HG03064 (cell line): ENCODE results near the gene TAS1R1.

Experiments used
- ATAC-seq: cut with Tn5 transposase; IDR thresholded peaks from one replicate; pipeline ENCODE4 v1.9.1; 2021; ENCODE audit warnings: low read depth; ENCODE audit not compliant: unreplicated experiment

Gene TAS1R1

DNA sequence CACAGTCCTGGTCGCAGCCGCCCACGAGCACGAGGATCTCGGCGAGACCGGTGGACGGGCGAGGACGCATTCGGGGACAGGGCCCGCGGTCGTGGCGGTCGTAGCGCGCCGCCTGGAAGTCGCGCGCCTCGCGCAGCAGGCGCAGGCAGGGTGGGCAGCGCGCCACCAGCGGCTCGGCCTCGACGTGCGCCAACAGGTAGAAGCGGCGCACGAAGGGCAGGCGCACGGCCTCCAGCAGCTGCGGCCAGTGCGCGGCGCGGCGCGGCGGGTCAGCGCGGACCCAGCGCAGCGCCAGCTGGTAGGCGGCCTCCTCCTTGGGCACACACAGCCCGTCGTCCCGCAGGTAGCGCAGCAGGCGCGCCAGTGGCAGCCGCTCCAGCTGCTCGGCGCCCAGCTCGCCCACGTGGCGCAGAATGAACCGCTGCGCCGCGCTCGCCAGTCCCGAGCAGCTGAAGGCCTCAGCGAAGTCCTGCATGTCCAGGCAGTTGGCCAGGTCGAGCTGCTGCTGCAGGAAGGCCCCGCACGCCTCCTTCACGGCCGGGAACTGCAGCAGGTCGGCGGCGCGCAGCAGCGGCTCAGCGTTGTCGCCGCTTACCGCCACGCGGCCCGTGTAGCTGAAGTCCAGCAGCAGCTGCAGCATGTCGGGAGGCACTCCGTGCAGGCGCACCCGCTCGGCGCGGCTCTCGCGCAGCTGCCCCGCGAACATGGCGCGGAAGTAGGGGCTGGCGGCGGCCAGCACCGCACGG is 47.0 kb downstream of the TAS1R1 start:
- peak; percentile 31 for ATAC-seq

DNA sequence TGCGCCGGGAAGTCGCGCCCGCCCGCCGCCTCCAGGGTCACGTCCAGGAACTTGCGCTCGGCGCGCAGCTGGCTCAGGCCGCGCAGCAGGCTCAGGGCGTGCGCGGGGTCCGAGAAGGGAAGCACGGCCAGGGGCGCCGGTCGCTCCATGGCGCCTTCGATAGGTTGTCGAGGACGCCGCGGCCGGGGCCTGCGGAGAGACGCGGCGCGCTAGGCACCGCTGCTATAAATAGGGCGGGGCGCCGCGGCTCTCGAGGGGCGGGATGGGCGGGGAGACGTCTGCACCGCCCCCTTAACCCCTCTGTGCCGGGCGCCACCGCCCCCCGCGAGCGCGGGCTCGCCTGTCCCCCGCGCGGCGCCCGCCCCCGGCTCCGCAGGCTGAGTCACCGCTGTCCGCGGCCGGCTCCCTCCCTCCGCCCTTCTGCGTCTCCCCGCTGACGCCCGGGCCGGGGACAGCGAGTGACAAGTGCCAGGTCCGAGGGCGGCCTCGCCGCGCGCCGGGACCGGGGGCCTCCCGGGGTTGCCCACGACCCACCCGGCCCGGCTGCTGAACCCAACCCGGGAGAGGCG is 47.6 kb downstream of the TAS1R1 start, which contains the start of gene KLHL21:
Gene KLHL21, minus strand, starts transcription at position 201 of the 569 bp plus-strand sequence. Its CDS starts 52 bp downstream, at position 149.
- ATAC-seq: peak; percentile 53

DNA sequence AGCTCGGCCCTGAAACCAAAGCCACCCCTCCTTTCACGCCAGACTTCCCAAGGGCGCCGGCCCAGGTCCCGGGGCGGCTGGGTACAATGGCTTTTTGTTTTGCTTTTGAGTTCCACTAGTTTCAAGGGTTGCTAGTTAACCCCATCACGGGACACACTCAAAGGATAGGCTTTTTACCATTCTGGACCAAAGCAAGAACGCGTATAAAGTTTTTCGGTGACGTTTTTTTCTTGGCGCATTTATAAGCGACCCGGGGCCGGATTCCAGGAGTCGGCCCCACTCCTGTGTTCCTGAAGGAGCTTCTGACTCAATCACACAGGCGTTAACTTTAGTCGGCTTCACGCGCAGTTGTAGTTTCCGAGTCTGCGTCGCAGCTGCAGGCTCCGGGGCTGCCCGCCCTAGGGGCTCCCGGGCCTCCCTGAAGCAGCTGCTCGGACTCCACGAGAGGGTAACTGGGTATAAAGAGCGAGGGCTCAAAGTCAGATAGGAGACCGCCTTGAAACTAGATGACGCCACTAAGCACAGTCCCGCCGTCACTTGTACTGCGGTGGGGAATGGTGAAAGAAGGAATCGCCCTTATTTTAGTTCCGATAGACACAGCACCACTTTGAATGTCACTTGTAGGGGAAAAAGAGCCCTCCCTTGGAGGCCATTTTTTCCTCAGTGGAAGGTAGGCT is 48.3 kb downstream of the TAS1R1 start:
- peak; percentile 9 for ATAC-seq

DNA sequence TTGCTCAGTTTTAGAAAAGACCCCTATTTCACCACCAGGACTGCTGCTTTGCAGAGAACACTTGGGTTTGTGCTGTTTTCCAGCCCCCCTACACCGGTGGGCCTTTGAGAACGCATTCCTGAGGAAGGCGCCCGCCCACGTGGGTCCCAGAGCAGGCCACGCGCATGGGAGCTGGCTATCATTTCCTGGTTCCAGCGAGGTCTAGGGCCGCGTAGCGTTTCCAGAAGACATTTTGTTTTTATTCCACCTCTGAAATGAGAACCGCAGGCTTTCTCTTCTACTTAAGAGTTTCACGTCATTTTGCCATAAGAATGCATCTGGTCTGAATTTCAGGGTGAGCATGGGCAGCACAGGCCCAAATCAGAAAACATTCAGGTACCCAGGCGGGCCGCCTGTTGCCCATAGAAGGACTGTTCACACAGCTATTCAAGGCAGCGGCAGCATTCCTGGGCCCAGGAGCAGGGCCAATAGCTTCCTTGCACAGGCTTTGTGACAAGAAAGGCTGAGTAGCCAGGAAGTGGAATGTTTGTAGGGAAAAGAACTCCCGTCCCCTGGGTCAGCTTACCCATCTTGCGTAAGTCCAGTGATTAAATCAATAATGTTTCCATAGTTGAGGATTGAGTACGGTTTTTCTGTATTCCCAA is 48.9 kb downstream of the TAS1R1 start:
- no peak for ATAC-seq

DNA sequence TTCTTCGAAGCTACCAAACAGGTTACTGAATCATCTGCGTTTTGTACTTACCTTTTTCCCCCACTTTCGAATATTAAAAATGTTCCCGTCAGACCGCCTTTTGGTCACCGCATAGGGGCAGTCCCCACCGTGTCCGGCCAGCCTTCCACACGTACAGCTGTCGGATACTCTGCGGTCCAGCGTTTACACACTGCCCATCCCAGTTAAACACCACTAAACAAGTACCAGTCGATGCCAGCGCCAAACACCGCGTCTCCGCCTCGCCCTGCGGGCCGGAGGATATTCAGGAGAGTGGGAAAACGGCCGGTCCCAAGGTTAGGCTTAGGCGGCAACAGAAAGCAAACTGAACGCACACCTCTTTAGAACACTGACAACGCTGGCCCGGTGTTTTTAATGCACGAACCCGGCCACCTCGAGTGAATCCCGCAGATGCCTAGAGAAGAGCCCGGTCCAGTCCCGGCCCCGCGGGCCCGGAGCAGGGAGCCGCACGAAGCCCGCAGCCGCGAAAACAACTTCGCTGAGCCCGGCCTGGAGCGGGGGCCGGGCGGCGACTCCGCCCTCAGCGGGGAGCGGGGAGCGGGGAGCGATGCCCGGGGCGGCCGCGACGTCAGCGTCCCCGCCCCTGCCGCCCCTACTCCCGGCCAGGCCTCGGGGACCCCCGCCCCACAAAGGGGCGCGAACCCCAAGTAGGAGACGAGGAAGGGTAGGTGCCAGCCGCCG is 57.7 kb downstream of the TAS1R1 start:
- ATAC-seq: peak; percentile 25

DNA sequence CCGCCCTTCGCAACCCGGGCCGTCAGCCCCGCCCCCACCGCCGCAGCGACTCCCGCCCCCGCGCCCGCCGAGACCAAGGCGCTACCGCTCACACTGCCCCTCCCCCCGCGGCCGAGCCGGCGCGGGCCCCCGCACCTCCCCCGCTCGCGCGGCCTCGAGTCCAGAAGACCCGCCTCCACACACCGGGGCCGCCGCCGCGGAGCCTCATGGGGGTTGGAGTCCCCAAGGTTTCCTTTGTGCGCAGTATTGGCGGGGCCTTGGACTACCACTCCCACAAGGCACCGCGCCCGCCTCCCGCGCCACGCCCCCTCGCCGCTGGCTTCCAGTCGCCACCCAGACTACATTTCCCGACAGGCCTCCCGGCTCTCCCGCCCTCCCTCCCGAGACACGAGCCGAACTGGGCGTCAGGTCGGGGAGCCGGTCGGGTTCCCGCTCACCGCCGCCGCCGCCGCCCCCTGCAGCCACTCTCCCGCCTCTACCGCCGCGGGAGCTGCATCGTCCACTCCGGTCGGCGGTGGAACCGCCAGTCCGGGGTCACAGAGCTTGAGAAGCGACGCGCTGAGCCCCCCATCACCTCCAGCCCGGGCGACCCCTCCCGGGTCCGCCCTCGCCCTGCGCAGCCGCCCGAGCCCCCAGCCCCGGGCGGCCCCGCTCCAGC is 58.4 kb downstream of the TAS1R1 start, which contains the start of gene PHF13:
Gene PHF13, plus strand, starts transcription at position 371 of the 658 bp plus-strand sequence. CDS start 336 bp downstream, outside the sequence.
- ATAC-seq: peak; percentile 83

DNA sequence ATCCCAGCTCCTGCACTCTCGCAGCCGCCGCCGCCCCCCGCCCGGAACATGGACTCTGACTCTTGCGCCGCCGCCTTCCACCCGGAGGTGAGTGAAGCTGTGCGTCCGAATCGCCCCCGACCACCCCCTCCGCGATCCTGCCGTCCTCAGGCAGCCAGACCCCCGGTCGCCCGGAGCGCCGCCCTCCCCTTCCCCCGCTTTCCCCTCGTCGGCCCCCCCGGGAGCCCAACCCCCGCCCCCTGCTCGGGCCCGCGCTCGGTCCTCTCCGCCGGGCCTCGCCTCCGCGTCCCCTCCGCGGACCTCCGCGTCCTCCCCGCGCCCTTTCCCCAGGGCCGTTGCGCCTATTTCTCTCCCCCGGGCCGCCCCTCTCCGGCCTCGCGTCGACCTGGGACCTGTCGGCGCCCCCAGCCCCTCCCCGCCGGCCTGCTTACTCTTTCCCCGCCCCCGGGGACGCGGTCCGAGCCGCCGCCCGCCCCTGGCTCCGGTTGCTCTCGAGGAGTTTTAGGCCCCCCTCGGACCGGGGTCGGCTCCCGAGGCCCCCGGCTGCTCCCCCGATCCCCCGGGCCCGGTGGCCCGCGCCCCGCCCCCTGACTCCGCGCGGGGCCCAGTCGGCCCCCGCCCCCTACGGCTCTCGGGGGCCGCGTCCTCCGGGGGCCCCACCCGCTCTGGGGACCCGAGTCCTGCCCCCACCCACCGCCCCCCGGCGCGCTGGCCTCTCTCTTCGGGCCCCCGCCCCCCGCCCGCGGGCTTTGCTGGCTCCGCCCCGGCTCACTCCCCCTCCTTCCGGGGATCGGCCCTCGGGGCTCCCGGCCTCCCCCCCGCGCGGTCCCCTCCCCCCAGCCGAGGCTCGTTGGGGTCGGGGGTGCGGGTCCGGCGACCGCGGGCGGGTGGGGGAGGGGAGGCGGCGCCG is 59.2 kb downstream of the TAS1R1 start:
- no peak for ATAC-seq

DNA sequence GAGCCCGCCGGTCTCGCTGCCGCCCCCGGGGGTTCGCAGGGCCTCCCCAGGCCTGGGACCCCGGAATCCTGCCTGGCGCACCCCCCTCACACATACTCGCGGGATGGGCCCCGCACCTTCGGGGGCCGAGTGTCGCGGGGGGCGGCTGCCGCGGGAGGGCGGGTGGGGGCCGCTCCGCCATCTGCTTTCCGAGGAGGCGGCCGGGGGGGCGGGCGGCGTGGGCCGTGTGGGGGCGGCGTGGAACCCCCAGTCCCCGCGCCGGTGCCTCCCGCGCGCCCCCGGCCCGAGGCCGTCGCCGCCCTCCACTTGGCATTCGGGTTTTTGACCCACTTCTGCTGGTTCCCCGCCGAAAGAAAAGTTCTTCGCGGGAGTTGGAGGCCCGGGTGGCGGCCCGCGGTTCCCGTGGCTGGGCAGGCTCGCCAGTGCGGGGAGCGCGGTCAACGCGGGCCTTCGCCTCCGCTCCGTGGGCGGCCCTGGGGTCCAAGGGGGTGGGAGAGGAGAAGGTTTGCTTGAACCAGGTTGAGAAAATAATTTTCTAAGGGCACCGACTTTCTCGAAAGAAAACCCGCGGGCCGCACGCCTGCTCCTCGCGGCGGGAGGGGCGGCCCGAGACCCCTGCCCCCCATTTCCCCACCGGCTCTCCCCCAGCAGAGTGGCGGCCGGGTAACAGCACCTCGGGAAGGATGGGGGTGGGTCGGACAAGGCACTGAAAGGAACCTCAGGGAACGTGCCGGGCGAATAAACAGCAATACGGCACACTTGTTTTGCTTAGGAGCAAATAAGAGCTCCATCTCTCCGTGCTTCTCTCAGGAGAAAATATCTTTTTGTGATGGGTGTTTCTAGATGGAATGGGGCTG is 60.0 kb downstream of the TAS1R1 start:
- no peak for ATAC-seq

DNA sequence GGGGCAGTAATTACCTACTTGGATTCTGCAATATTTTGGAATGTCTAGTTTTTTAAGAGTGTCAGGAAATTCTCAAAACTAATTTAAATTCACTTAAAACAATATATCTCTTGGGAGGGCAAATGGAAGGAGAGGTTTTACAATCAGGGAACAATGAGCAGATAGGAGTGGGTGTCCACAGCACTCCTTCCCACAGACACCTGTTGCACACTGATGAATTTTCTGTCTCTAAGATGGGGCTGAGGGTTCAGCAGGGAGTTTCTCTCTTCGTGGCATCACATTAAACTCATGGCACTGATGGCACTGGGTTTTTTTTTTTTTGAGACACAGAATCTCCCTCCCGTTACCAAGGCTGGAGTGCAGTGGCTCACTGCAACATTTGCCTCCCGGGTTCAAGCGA is 63.9 kb downstream of the TAS1R1 start:
- ATAC-seq: no peak

DNA sequence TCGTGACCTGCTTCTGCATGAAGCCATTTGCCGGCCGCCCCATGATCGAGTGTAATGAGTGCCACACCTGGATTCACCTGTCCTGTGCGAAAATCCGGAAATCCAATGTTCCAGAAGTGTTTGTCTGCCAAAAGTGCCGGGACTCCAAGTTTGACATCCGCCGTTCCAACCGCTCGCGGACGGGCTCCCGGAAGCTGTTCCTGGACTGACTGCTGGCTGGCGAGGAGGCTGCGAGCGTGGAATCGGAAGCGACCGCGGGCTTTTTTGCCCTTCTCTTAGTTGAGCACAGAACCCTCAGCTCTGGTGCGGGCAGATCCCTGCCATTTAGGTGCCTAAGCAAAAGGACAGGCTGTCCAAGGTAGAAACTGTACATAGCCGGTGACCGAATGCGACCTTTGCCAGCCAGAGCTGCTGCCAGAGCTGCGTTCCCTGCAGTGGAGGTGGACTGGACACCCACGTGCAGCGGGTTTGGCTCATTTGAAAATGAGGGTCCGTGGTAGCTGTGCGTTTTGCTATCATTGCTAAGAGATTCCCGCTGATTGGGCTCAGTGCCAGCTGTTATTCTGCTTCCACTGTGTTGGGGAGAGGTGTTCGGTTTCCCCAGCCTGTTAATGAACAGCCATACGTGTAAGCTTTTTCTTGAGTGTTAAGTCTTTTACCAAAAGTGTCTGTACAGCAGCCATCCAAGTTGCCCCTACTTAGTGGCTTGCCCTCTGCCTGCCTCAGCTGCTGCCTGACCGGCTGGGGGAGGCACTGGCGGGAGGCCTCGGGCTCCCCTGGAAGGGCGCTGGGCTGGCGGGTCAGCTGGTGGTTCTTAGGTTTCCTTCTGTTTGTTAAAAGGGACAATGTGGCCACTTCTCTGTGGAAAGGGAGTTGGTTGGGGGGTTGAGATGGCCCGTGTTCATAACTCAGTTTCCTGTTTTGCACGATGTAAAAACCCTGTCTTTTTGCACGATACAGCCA is 66.6 kb downstream of the TAS1R1 start:
- ATAC-seq: no peak

DNA sequence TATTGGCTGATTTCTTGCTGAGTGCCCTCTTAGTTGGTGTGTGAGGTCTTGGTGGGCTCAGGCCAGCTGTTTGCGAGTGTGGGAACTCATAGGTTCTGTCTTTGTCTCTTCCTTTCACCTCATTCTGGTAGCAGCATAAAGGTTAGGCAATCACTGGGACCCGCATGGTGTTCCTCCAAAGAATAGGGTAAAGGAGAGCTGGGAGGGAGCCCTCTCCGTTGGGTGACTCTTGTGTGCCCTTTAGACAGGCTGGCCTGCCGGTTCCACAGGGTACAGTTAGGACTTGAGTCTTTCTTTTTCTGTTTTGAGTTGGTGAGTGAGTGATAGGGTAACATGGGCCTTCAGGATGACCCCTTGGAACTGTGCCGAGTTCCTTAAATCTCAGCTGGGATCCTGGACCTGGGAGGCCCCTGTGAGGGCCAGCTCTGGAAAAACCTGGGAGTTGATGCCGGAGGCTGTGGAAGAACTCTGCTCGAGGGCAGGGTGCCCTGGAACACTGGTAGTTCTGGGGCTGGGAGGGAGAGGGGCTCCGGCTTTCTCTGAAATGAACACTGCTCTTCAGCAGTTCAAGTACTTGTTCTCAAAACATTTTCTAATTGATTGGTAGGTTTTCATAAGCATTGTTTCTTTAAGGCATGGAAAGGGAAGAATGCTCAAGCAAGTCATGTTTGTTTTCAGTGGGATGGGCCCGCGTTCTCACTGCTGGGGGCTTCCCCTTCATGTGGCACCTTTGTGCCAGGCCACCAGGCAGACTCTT is 67.5 kb downstream of the TAS1R1 start:
- ATAC-seq: no peak

DNA sequence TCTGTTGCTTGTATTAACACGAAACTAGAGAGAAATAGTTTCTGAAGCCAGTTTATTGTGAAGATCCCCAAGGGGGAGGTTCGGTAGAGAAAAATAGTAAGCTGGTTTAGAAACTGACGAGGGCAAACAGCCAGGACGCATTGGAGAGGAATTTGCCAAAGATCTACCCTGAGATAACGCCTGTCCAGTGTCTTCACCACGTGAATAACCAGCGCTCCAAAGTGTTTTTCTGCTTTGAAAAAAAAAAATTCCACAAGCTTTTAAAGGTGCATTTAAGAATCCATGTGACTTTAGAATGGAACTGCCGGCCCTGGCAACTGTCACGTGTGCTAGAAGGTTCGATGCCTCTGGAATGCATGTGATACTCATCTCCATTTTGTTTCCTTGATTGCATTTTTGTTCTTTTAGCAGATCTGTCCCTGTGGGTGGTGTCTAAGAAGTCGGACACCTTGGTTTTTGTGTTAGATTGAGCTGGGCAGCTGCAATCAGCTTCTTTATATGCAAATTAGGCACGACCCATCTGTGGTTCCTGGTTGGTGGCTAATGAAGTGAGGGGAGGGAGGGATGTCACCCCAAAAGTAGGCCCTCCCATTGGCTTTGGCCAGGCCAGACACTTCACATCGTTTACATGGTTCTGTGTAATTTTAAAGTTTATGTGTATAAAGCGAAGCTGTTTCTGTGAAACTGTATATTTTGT is 68.3 kb downstream of the TAS1R1 start:
- ATAC-seq: no peak

DNA sequence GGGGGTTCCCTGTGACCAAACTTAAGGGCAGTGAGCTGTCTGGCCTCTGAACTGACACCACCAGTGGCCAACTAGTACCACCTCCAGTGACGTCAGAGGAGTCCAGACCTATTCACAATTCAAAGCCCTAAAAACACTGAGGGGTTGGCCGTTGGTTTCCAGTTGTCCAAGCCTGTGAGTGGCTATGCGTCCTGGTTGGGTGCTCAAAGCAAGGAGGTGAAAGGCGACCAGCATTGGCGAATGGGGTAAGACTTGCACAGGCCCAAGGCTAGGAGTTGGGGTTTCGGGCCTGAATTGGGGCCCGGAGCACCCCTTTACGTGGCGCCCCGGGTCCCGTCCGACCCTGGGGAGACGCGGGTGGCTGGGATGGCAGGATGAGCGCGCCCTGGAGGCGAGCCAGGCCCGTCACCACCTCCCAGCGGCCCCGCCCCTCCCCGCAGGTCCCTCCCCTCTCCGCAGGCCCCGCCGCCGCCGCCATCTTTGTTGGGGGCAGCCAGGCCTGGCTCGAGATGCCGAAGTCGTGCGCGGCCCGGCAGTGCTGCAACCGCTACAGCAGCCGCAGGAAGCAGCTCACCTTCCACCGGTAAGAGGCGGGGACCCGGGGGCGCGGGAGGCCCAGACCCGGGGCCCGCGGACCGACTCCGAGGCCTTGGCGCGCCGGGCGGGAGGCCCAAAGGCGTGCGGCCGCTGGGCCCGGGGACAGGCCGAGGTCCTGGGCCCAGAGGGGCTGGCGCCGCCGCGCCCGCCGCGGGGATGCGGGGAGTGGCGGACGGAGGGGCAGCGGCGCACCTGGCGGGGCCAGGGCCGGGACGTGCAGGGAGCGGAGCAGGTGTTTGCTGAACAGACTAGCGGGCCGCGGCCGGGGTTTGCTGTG is 69.8 kb downstream of the TAS1R1 start, which contains the start of gene THAP3:
Gene THAP3, plus strand, starts transcription at position 159 of the 874 bp plus-strand sequence. Its CDS starts 351 bp downstream, at position 510.
- ATAC-seq: peak; percentile 83

DNA sequence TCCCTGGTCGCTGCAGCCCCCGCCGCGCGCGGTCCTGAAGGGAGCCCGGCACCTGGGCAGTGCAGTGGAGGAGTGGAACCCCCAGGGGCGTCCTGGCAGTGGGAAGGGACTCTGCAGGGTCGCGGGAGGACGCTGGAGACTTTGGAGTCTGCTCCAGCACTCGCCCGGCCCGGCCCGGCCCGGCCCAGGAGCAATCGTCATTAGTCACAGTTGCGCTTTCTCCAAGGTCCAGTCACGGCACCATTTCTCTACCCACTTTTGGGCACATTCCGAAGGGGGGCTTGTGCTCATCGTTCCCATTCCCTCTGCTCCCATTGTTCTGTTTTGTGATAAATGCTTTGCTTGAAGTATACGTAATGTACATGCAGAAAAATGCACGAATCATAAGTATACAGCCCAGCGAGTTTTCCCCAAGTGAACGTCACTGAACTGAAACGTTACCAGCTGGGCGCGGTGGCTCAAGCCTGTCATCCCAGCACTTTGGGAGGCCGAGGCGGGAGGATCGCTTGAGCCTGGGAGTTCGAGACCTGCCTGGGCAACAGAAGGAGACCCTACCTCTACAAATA is 70.6 kb downstream of the TAS1R1 start:
- peak; percentile 15 for ATAC-seq
